ENCODE results near the gene DNAH1.

Gene DNAH1

DNA sequence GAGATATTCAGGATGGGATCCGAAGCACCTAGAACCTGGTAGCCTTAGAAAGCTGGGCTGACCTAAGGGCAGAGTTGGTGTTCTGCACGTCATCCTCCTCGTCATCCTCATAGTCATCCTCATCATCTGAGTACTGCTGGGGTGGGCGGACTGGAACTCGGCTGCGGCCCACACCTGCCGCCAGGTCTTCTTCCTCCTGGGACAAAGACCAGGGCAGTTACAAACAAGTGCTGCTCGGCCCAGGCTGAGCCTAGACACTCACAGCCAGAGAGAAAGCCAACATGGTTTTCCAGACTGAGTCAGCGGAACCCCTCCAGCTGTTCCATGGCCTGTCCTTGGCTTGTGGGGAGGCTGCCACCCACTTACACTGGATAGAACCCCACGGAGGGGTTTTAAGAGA is 88.3 kb downstream of the DNAH1 start:
- DNase-seq (ENCODE audit: low spot score) = no peak

DNA sequence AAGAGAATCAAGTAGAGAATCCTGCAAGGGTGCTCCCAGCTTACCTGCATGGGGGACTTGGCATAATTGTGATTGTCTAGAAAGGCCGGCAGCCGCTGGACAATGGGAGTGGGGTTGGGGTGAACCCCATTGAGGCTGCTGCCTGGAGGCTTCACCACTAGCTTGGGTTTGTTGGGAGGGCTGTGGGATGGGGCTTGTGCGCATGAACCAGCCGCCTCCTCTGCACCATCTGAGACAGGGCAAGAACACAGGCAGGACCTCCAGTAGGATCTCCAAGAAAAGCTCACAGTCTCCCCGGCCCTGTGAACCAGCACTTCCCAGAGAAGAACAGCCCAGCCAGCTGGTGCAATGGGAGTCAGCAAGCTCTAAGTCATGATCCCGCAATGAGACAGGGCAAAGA is 88.9 kb downstream of the DNAH1 start:
- DNase-seq (ENCODE audit: low spot score) = no peak

DNA sequence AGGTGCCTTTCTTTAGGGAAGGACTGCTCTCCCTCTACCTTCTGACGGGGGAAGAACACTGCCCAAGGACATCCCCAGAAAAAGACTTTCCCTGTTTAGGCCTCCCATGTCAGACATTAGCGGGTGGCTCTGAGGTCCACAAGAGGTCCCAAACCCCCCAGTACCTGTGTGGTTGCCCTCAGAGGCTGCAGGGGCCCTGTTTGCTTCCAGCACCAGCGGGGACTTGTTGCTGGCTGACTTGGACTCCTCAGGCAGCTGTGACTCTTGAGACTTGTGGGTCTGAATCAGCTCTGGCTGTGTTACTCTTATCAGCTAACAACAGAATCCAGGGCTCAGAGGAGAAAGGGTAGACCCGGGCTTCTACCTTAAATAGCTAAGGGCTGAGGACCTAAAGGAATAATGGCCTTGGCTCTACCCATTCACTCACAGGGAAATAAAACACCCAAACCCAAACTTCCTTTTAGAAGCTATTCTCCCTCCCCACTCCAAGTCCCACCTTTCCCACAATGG is 89.5 kb downstream of the DNAH1 start:
- no peak for DNase-seq (ENCODE audit: low spot score)

DNA sequence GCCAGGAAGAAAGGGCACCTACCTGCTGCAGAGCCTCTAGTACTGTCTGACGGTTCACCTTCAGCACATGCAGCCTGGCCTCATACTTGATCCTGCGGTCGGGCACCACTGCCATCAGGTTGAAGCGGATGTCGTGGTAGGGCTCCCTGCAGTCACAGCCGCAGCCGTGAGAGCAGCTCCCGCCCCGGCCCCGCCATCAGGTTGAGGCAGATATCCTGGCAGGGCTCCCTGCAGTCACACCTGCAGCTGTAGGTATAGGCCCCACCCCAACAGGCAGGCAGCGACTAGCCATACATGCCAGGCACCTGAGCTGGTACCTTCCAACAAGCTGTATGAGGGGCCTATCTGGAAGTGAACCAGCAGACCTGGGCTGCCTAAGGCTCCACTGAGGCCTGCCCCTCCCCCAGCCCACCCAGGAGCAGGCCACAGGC is 90.1 kb downstream of the DNAH1 start:
- no peak for DNase-seq (ENCODE audit: low spot score)

DNA sequence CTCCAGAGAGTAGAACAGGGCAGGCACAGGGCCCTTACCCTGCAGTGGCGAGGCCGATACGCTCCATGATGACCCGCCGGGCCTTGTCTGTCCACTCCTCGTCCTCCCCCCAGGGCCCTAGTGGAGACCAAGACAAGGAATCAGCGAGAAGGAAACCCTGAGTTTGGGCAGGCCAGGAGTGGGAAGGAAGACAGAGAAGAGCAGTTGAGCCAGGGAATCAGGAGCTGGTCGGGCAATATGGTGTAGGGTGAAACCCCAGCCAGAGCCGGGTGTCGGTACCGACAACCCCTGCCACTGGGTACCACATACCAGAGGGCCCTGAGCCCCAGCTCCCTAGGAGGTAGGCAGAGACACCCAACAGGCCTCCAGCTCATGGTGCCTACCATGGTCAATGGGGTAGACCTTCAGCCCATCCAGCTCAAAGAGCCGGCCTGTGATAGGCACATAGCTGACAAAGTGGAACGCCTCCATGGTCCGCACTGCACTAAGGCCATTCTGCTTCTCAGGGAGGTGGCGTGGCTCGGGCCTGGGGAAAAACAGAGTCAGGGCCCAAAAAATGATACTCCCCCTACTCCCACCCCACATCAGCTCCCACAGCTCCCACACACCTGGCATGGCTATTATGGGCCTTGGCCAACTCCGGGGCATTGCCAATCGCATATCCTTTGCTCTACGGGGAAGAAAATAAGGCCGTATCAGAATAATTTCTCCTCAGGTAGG is 90.8 kb downstream of the DNAH1 start:
- DNase-seq (ENCODE audit: low spot score) = no peak

- DNase-seq (ENCODE audit: low spot score) = no peak
Measured at GRCh38 chr3:52407779-52408178, 91.7 kb downstream of the DNAH1 start.

DNA sequence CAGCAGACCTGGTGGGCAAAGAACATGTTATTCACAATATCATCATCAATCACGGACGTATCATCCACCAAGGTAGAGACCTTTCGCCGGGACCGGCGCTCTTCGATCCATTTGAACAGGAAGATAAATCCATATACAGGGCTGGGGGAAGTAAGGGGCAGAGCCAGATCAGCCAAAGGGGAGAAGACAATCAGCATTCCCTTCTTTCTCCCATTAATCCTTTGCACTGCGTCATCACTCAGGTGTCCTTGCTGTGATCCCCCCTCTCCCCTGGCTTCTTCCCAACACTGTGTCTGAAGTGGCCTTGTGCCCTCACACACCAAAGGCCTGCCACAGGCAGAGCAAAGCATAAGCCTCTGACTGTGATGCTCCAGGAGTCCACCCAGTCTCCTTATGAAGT is 92.3 kb downstream of the DNAH1 start:
- DNase-seq (ENCODE audit: low spot score) = no peak

DNA sequence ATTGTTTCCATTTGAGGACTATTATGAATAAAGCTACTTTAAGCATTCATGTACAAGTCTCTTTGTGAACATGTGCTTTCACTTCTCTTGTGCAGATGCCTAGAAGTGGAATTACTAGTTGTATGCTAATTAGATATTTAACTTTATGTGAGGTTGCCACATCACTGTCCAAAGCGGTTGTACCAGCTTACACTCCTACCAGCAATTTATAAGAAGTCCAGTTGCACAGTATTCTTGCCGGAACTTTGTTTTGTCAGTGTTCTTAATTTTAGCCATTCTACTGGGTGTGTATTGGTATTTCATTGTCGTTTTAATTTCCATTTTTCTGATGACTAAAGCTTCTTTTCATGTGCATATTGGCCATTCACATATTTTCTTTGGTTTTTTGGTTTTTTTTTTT is 99.7 kb downstream of the DNAH1 start:
- DNase-seq (ENCODE audit: low spot score) = no peak

- DNase-seq (ENCODE audit: low spot score) = no peak
Measured at GRCh38 chr3:52420388-52420787, 104.3 kb downstream of the DNAH1 start.

DNA sequence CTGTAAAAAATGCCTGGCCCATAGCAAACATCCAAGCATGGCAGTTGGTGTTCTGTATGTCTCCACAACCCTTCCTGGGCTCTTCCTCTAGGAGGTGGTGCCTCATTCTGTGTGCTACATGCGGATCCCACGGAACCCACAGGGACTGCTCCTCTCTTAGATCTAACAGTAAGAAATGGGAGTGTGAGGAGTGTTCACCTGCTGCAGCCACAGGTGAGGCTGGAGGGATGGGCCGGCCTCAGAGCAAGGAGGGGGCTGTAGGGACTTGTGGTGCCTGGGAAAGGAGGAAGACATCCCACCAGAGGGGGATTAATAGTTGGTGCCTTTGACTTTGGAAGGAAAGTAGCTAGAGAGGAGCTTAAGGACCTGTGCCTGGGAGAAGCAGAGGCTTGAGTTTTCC is 106.5 kb downstream of the DNAH1 start:
- DNase-seq (ENCODE audit: low spot score) = no peak

DNA sequence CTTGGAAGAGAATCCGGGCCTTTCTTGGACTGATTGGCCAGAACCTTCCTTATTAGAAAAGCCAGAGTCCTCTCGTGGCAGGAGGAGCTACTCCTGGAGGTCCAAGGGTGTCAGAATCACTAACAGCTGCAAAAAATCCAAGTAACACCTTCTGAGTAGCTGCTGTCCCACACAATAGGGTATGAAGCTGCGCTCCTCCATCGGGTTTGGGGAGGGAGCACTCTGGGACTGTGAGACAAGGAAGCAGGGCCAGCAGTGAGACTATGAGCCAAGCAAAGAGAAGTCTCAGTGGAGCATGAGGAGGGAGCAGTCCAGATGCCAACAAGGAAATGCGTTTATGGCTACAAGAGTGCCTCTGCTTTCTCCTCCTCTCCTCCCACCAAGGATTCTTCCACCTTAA is 107.1 kb downstream of the DNAH1 start:
- no peak for DNase-seq (ENCODE audit: low spot score)

DNA sequence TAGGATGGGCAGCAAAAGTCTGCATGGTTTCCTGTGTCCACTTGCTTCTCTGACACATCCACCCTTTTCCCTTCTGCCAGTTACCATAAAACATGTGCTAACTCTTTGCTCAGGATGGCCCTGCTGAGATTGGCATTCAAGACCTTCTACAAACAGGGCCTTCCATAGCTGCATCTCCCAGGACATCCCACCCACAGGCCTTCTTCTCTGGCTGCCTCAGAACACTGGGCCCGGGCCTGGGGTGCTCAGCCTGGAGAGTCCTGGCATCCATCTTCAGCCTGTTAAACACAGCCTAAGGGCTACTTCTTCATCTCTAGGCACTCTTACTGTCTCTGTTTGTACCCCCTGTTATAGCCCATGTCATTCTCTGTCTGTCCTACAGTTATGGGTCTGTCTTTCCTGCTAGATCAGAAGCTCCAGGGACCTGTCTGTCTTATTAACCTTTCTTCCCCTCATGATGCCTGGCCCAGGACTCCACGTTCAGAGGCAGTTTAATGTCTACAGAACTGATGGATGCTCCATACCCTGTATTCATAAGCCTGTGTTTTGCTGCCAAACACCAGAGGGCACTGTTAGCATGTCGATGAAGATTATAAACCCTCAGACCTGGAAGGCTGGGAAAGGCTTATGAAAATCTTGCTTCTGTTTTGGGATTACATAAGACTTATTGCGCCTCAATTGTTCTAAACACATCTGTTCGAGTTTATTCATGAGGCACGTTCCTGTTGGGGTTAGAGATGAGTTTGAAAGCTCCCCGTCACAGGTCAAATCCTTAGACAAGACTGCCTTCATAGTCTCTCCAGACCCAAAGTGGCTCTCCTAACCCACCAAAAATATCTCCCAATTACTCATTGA is 112.3 kb downstream of the DNAH1 start:
- DNase-seq (ENCODE audit: low spot score) = peak; percentile 78

- DNase-seq (ENCODE audit: low spot score) = no peak
Measured at GRCh38 chr3:52429031-52429430, 112.9 kb downstream of the DNAH1 start.

GRCh38 chr3:52429779-52430415 is 113.8 kb downstream of the DNAH1 start:
- DNase-seq (ENCODE audit: low spot score) = no peak

DNA sequence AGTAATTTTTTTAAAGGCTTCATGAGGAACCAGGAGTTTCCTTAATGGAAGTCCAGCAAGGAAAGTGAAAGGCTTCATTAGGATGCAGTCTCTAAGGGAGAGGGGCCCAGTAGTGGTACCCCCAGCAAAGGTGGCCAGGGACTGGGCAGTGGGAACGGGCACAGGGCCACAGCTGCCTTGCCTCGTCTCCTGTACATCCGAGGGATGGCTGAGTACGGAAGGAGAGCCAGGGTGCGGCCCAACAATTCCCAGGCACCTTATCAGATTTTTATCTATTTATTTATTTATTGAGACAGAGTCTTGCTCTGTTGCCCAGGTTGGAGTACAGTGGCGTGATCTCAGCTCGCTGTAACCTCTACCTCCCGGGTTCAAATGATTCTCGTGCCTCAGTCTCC is 114.3 kb downstream of the DNAH1 start:
- DNase-seq (ENCODE audit: low spot score) = no peak

- no peak for DNase-seq (ENCODE audit: low spot score)
Measured at GRCh38 chr3:52431459-52432223, 115.5 kb downstream of the DNAH1 start.

GRCh38 chr3:52432225-52432624 is 116.1 kb downstream of the DNAH1 start:
- no peak for DNase-seq (ENCODE audit: low spot score)

DNA sequence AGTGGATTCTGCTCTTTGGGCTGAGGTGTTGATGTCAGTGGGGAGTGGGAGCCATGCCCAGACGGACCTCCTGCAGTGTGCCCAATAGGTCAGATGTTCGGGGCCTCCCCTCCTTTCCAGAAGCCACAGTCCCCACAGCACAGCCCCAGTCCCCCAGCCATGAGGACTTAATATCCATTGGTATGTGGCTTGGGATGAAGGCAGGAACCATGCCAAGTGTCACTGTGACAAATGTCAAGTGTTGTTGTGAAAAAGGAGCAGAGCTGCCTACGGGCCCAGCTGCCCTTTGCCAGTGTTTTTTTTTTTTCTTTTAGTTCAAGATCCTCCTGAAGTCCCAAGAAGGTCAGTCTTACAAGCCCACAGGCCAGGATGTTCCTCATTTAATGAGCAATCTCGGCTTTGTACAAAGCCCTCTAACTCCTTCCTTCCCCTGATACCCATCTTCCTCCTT is 116.6 kb downstream of the DNAH1 start:
- DNase-seq (ENCODE audit: low spot score) = no peak

GRCh38 chr3:52433328-52433995 is 117.3 kb downstream of the DNAH1 start:
- no peak for DNase-seq (ENCODE audit: low spot score)

GRCh38 chr3:52433996-52434479 is 117.9 kb downstream of the DNAH1 start:
- DNase-seq (ENCODE audit: low spot score) = no peak

- DNase-seq (ENCODE audit: low spot score) = no peak
Measured at GRCh38 chr3:52434491-52435115, 118.5 kb downstream of the DNAH1 start.
